H9 (cell line): ENCODE measurements around the gene PWWP2B. TPM values are rescaled to one million over a fixed set of nuclear protein-coding genes. Genes with fewer than 3 reads are reported as not detected.

Source experiments
- DNase-seq: peaks from one replicate; pipeline ENCODE4 v3.0.0-alpha.2; 2017
- H2AFZ ChIP-seq: one replicate; pipeline ENCODE4 v1.6.1; 2013; ENCODE audit warnings: mild to moderate bottlenecking, low read length, control low read depth, moderate library complexity
- H2AK5ac ChIP-seq: 2 replicates; pipeline ENCODE4 v1.6.1; 2013; ENCODE audit warnings: low read length, control low read depth, mixed read lengths; ENCODE audit not compliant: insufficient read length
- H2BK120ac ChIP-seq: one replicate; pipeline ENCODE4 v1.6.1; 2013; ENCODE audit warnings: low read depth, mild to moderate bottlenecking, low read length, control low read depth, inconsistent platforms; ENCODE audit not compliant: poor library complexity, severe bottlenecking
- H2BK12ac ChIP-seq: 2 replicates; pipeline ENCODE4 v1.6.1; 2013; ENCODE audit warnings: low read length, control low read depth, mixed read lengths, low read depth; ENCODE audit not compliant: insufficient read length
- H2BK15ac ChIP-seq: 2 replicates; pipeline ENCODE4 v1.6.1; 2013; ENCODE audit warnings: low read depth, low read length, control low read depth
- H2BK20ac ChIP-seq: one replicate; pipeline ENCODE4 v1.6.1; 2013; ENCODE audit warnings: low read depth, mild to moderate bottlenecking, low read length, control low read depth, inconsistent platforms; ENCODE audit not compliant: poor library complexity, severe bottlenecking
- H2BK5ac ChIP-seq: 2 replicates; pipeline ENCODE4 v1.6.1; 2013; ENCODE audit warnings: low read length, control low read depth, mixed read lengths; ENCODE audit not compliant: insufficient read length
- H3K14ac ChIP-seq: 2 replicates; pipeline ENCODE4 v1.6.1; 2013; ENCODE audit warnings: low read length, control low read depth; ENCODE audit not compliant: insufficient read depth
- H3K18ac ChIP-seq: 2 replicates; pipeline ENCODE4 v1.6.1; 2013; ENCODE audit warnings: low read depth, mild to moderate bottlenecking, mixed read lengths, low read length, control low read depth; ENCODE audit not compliant: insufficient read length
- H3K23ac ChIP-seq: 2 replicates; pipeline ENCODE4 v1.6.1; 2013; ENCODE audit warnings: low read length, control low read depth, mixed read lengths, low read depth; ENCODE audit not compliant: insufficient read length
- H3K23me2 ChIP-seq: 2 replicates; pipeline ENCODE4 v1.6.1; 2013; ENCODE audit warnings: low read depth, mild to moderate bottlenecking, mixed read lengths, low read length, control low read depth; ENCODE audit not compliant: insufficient read length, poor library complexity, severe bottlenecking
- H3K27ac ChIP-seq: 2 replicates; pipeline ENCODE4 v1.5.1; 2013; ENCODE audit warnings: low read length, control low read depth, mixed read lengths, low read depth; ENCODE audit not compliant: insufficient read length
- H3K27me3 ChIP-seq: 2 replicates; pipeline ENCODE4 v1.6.1; 2013; ENCODE audit warnings: low read length, control low read depth, inconsistent platforms; ENCODE audit not compliant: insufficient read depth
- H3K4ac ChIP-seq: 2 replicates; pipeline ENCODE4 v1.6.1; 2013; ENCODE audit warnings: low read depth, mild to moderate bottlenecking, control low read depth, inconsistent platforms, low read length, moderate library complexity
- H3K4me1 ChIP-seq: 2 replicates; pipeline ENCODE4 v1.6.1; 2013; ENCODE audit warnings: low read length, control low read depth, inconsistent platforms; ENCODE audit not compliant: insufficient read depth
- H3K4me2 ChIP-seq: 2 replicates; pipeline ENCODE4 v1.6.1; 2013; ENCODE audit warnings: low read length, control low read depth, mixed read lengths; ENCODE audit not compliant: insufficient read length, insufficient read depth
- H3K56ac ChIP-seq: 2 replicates; pipeline ENCODE4 v1.6.1; 2013; ENCODE audit warnings: low read depth, mild to moderate bottlenecking, mixed read lengths, low read length, control low read depth; ENCODE audit not compliant: insufficient read length
- H3K79me1 ChIP-seq: 2 replicates; pipeline ENCODE4 v1.6.1; 2013; ENCODE audit warnings: low read depth, mild to moderate bottlenecking, moderate library complexity, low read length, control low read depth, inconsistent platforms; ENCODE audit not compliant: insufficient read depth, poor library complexity, severe bottlenecking
- H3K79me2 ChIP-seq: 2 replicates; pipeline ENCODE4 v1.6.1; 2013; ENCODE audit warnings: low read length, control low read depth, inconsistent platforms; ENCODE audit not compliant: insufficient read depth
- H3K9ac ChIP-seq: 2 replicates; pipeline ENCODE4 v1.6.1; 2013; ENCODE audit warnings: low read length, control low read depth, mixed read lengths; ENCODE audit not compliant: insufficient read length; ENCODE audit errors: extremely low read depth
- H3K9me3 ChIP-seq: one replicate; pipeline ENCODE4 v1.6.1; 2013; ENCODE audit warnings: low read depth, low read length, inconsistent platforms; ENCODE audit not compliant: control insufficient read depth
- H3T11ph ChIP-seq: one replicate; pipeline ENCODE4 v1.6.1; 2013; ENCODE audit warnings: mild to moderate bottlenecking, low read length, control low read depth, inconsistent platforms
- H4K20me1 ChIP-seq: one replicate; pipeline ENCODE4 v1.6.1; 2013; ENCODE audit not compliant: control insufficient read depth, insufficient read length, insufficient read depth
- H4K5ac ChIP-seq: 2 replicates; pipeline ENCODE4 v1.6.1; 2013; ENCODE audit warnings: low read depth, mild to moderate bottlenecking, mixed read lengths, low read length, control low read depth; ENCODE audit not compliant: insufficient read length
- H4K8ac ChIP-seq: replicated peaks from 2 replicates; pipeline ENCODE4 v1.6.1; 2013; ENCODE audit warnings: low read length, control low read depth, mixed read lengths, low read depth; ENCODE audit not compliant: insufficient read length
- H4K91ac ChIP-seq: 2 replicates; pipeline ENCODE4 v1.6.1; 2013; ENCODE audit warnings: low read depth, mild to moderate bottlenecking, moderate library complexity, mixed read lengths, low read length, control low read depth; ENCODE audit not compliant: insufficient read length
- H3K27ac Mint-ChIP-seq, 3 experiments: 2 replicates in 2 of 3; 3 replicates in 1 of 3; pipeline ENCODE4 v1.8.0; 2020 to 2021; ENCODE audit warnings: mixed read lengths in 3 of 3, mild to moderate bottlenecking in 1 of 3, moderate library complexity in 1 of 3
- H3K27me3 Mint-ChIP-seq: 2 replicates; pipeline ENCODE4 v1.8.0; 2021; ENCODE audit warnings: low read depth, mild to moderate bottlenecking, moderate library complexity, mixed read lengths
- H3K36me3 Mint-ChIP-seq, 3 experiments: 2 replicates in 2 of 3; 3 replicates in 1 of 3; pipeline ENCODE4 v1.8.0; 2020 to 2021; ENCODE audit warnings: low read depth in 3 of 3, mixed read lengths in 3 of 3; ENCODE audit not compliant: insufficient read depth in 1 of 3
- H3K4me1 Mint-ChIP-seq, 2 experiments: 2 replicates each; pipeline ENCODE4 v1.8.0; 2020; ENCODE audit warnings: mixed read lengths in 2 of 2
- H3K4me3 Mint-ChIP-seq, 2 experiments: 2 replicates in 1 of 2; 3 replicates in 1 of 2; pipeline ENCODE4 v1.8.0; 2020 to 2021; ENCODE audit warnings: mild to moderate bottlenecking in 2 of 2, mixed read lengths in 2 of 2, moderate library complexity in 1 of 2
- H3K9me3 Mint-ChIP-seq, 2 experiments: 2 replicates in 1 of 2; 3 replicates in 1 of 2; pipeline ENCODE4 v1.8.0; 2020; ENCODE audit warnings: mild to moderate bottlenecking in 2 of 2, mixed read lengths in 2 of 2, moderate library complexity in 1 of 2
- CTCF ChIP-seq: fragments of 200-600 bp; sonication (generic); conservative IDR thresholded peaks from 3 replicates; pipeline ENCODE4 v1.8.0; 2021; ENCODE audit warnings: antibody characterized with exemption, mild to moderate bottlenecking
- WGBS: extraction: QIAGEN DNeasy Blood & Tissue Kit; methylation state at CpG from one replicate; pipeline ENCODE4 v1.1.7; 2013; ENCODE audit warnings: missing lambda C conversion rate, low lambda C conversion rate, mixed read lengths; ENCODE audit not compliant: insufficient read length; ENCODE audit errors: extremely low coverage; 5-methylcytosine and 5-hydroxymethylcytosine counted together
- total RNA-seq: library from RNA; stranded (reverse); gene quantifications from 2 replicates; pipeline ENCODE4 v1.2.1, GENCODE V29; 2021

PWWP2B gene
- total RNA-seq, 1 experiment from 2014 or later = 10.0 TPM

DNA sequence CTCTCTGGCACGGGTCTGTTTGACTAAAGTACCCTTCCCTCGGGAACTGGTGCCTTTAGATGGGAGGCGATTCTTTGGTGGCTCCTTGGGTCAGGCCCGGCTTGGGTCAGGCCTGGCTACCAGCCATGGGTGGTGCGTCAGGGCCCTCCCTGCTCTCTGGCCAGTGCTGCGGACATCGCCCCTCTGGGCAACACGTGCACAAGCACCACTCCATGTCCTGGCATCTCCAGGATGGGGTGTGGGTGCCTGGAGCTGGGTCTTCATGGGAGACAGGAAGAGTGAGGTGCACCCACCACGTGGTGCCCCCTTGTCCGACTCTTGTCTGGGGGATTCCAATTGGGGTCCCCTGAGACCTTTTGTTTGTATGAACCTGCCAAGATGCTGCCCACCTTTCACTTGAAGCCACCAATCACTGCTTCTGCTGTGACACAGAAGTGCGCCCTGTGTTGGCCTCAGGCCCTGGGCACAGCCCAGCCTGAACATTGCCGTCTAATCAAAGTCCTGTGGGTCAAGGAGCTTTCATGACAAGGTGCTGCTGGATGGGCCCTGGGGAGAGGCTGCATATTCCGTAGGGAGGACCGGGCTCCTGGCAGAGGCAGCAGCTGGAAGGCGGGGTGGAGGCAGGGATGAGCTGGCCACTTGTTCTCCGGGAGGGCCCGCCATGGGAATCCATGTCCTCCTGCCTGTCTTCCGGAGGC is 11.1 kb upstream of the PWWP2B start:
- Histone ChIP-seq H3K9me3 (no peaks in the 10 kb centered on the region), H3K27ac (no peak overlapping the region), H4K91ac (no peak overlapping the region), H3K23ac (no peak overlapping the region), H2BK5ac (no peak overlapping the region), H3K79me2 (no peaks in the 10 kb centered on the region), H3K14ac (no peak overlapping the region), H4K20me1 (no peaks in the 10 kb centered on the region), H3K4ac (no peak overlapping the region), H3K27me3 (no peaks in the 10 kb centered on the region), H3K56ac (no peak overlapping the region), H3K18ac (no peak overlapping the region), H2BK20ac (no peak overlapping the region), H2AFZ (no peak overlapping the region), H4K5ac (no peak overlapping the region), H3T11ph (no peak overlapping the region), H3K9ac (no peak overlapping the region), H3K79me1 (no peaks in the 10 kb centered on the region), H3K4me1 (no peaks in the 10 kb centered on the region), H4K8ac (no peak overlapping the region), H2BK15ac (no peak overlapping the region), H3K23me2 (no peaks in the 10 kb centered on the region), H3K4me2 (no peak overlapping the region), H2AK5ac (no peak overlapping the region), H2BK120ac (no peak overlapping the region), H2BK12ac (no peak overlapping the region)
- H3K4me1 Mint-ChIP-seq = peaks cover 10 to 11% of the 10 kb centered on the region in 2 experiments
- no peak for DNase-seq
- no CpG with 5 or more reads among the region's 18 CpGs for WGBS
- H3K36me3 Mint-ChIP-seq = no peaks in the 10 kb centered on the region
- H3K9me3 Mint-ChIP-seq = no peaks in the 10 kb centered on the region
- H3K27ac Mint-ChIP-seq = no peak overlapping the region; a peak in 1 of 7 replicates
- no peak overlapping the region for H3K4me3 Mint-ChIP-seq
- peaks cover 2% of the 10 kb centered on the region for H3K27me3 Mint-ChIP-seq
- TF ChIP-seq CTCF = no peak
